TTC549 (cell line): ENCODE measurements around the gene NME9.

ENCODE experiments used
- FAIRE-seq: peaks from 2 replicates; lab custom pipeline; 2012; peaks lifted over from hg19 to GRCh38; lab: Jason Lieb, UNC

The NME9 gene

GRCh38 chr3:138281561-138281960 lies 48.1 kb downstream of the NME9 start:
- no peak for FAIRE-seq

DNA sequence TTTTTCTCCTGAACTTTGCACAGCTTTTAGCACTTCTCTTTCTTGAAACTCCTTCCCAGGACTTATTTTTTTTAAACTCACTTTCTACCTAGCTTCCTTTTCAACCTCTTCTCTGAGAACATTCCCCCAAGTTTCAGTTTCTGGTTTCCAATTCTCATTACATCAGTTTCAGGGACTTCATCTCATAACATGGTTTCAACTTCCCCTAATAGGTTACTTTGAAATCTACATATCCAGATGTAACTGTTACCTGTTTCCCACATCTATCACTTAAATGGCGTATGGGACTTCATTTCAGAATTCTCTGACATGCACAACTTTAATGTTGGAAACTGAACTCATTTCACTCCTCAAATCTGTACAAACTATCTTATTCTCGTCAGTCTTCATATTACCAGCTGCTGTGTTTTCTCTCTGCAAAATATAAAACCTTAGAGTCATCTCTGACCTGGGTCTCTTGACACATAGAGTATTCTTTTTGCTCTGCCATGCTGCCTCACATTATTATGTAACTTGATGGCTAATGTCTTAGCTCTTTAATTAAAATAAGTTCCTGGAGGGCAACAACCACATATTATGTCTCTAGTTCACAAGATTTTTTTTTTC lies 58.4 kb downstream of the NME9 start:
- no peak for FAIRE-seq

DNA sequence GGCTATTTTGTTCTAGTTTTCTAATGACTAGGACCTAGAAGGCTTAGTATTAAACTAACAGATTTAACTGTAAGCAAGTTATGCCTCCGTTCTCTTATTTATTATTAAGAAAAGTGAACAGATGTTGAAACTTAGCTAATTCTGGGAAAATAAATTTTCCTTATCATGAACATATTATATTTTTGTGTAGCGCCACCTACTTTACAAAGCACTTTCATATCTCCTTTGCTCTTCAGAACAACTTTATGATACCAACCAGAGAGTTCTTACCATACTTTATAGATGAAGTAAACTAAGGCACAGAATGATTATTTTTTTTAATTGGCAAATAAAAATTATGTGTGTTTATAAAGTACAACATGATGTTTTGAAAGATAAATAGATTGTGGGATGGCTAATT lies 59.4 kb downstream of the NME9 start:
- FAIRE-seq, result peak; percentile 5

DNA sequence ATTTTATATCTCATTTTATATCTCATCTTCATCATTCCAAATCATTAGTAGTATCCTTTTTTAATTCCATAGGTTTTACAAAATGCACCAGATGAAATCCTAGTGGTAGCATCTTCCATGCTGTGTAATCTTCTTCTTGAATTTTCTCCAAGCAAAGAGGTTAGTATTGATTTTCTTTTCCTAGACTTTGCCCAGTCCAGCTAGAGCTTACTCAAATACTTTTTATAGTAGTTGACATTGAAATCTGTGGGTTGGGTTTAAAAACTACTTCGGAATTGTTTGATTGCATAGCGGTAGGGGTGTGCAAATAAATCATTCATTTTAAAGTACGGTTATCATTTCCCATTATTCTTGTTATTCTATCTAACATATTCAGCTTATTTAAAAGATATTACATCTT lies 62.6 kb downstream of the NME9 start:
- FAIRE-seq, result no peak

DNA sequence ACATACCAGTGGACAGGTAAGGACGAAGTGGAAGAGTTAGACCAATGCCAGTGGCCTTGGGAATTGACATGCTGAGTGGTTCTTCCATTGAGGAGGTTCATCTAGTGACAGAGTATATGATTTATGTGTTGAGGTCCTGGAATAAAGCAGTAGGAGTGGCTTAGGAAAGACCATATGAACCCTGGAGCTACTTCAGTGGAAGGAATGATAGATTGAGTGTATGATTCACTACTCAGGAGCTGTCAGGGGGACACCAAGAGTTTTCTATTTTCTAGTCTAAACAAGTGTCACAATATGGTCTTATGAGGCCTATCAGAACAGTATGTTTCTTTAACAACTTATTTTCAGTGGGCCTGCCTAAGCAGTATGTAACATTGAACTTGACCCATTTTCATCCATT lies 63.9 kb downstream of the NME9 start:
- FAIRE-seq, result no peak

DNA sequence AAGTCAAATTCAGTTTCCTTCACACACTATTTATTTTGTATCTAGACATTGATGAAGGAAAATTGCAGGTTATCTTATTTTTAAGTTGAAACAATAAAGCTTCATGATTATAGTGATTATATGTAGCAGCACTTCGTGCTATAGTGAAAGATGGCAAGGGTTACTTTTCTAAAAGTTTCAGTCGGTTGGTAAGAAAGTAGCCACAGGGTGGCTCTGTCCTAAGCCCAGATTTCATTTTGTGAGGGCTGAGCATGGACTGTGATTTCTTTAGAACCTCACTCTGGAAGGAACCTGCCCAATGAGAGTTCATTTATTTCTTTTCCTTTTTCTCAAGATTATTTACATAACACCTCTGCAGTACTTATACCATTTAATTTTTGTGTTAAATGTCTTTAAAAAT lies 66.5 kb downstream of the NME9 start:
- peak; percentile 9 for FAIRE-seq

GRCh38 chr3:138260611-138261010 lies 69.0 kb downstream of the NME9 start:
- no peak for FAIRE-seq

DNA sequence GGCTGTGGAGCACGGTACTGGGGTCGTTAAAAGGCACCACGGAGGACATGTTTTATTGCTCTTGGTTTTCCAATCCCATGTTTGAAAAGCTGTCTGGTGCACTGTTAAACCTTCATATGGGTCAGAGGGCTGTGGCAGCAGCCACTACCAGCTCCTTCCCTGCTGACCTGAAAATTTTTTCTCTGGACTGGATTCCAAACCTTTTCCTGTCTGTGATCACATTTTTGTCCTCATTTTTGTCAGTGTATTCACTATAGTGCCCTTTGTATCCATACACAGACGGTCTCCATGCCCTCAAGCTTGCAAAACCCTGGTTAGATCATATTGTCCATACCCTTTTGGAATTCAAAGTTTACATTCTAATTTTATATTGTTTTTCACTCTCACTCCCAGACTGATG lies 70.5 kb downstream of the NME9 start:
- no peak for FAIRE-seq

DNA sequence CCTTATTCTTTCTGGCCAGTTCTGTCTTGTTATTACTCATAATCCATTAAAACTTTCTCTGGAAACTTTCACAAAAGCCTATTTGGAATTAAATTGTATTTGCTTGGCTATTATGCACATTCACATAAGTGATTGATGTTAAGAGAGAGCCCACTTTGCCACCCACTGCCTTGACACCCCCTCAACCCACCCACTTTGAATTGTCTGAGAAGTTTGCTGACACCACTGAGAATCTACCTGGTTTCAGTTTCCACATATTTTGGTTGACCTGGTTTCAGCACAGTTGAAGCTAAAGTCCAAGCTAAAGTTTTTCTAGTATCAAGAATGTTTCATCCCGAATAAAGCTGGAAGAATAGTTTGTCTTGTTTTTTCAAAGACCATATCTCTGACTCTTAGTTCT lies 71.7 kb downstream of the NME9 start:
- FAIRE-seq, result no peak

GRCh38 chr3:138256022-138256421 lies 73.6 kb downstream of the NME9 start:
- no peak for FAIRE-seq

GRCh38 chr3:138254216-138254615 lies 75.4 kb downstream of the NME9 start:
- no peak for FAIRE-seq

GRCh38 chr3:138253609-138254008 lies 76.0 kb downstream of the NME9 start:
- FAIRE-seq, result no peak
